ENCODE data around the gene TEX52. TPM values are rescaled to one million over a fixed set of nuclear protein-coding genes. Genes with fewer than 3 reads are reported as not detected.

Gene TEX52
- total RNA-seq, 1 experiment from 2014 or later, result not detected

- DNase-seq (ENCODE audit: low spot score), result peak; percentile 30
- no peak for TF ChIP-seq EZH2 (IDR thresholded peaks at IDR 0.05; ENCODE audit: borderline replicate concordance, low read depth, low read length, poor library complexity, severe bottlenecking)
- no peak for TF ChIP-seq CTCF (conservative IDR thresholded peaks at IDR 0.05; ENCODE audit: low read depth, low read length)
- intact Hi-C loops (cut with micrococcal nuclease; ENCODE audit: unreplicated experiment), result no loop called here
- Histone ChIP-seq H3K27ac (ENCODE audit: low read depth, low read length, poor library complexity, severe bottlenecking) (no peak overlapping the region), H3K9me3 (ENCODE audit: low read depth, low read length, poor library complexity, severe bottlenecking) (no peaks in the 10 kb centered on the region), H3K4me1 (ENCODE audit: insufficient read depth, low read length, poor library complexity, severe bottlenecking) (peaks cover 14% of the 10 kb centered on the region), H3K4me3 (ENCODE audit: low read depth, low read length, poor library complexity, severe bottlenecking) (no peak overlapping the region), H3K27me3 (replicated peaks; ENCODE audit: insufficient read depth, low read depth, low read length, poor library complexity) (no peaks in the 10 kb centered on the region), H3K36me3 (ENCODE audit: insufficient read depth, low read length, poor library complexity, severe bottlenecking) (peaks cover 12% of the 10 kb centered on the region)
- CTCF ChIA-PET, result interaction anchor here (1.0 kb wide), 1 partner anchor 149 kb away, joined by 5 read pairs; no protein-coding TSS in a partner anchor
- POLR2A ChIA-PET (ENCODE audit: low non-redundant PET), result no interaction called here
- no TSS peak for BruUV-seq (replicated peaks)
Measured at GRCh38 chr12:2893007-2893406, 36.2 kb upstream of the TEX52 start.

GRCh38 chr12:2892246-2892645, 35.4 kb upstream of the TEX52 start:
- Histone ChIP-seq H3K27me3 (replicated peaks; ENCODE audit: insufficient read depth, low read depth, low read length, poor library complexity) (no peaks in the 10 kb centered on the region), H3K9me3 (ENCODE audit: low read depth, low read length, poor library complexity, severe bottlenecking) (no peaks in the 10 kb centered on the region), H3K27ac (ENCODE audit: low read depth, low read length, poor library complexity, severe bottlenecking) (no peak overlapping the region), H3K4me1 (ENCODE audit: insufficient read depth, low read length, poor library complexity, severe bottlenecking) (peaks cover 14% of the 10 kb centered on the region), H3K4me3 (ENCODE audit: low read depth, low read length, poor library complexity, severe bottlenecking) (peak overlapping the region; percentile 81), H3K36me3 (ENCODE audit: insufficient read depth, low read length, poor library complexity, severe bottlenecking) (peaks cover 18% of the 10 kb centered on the region)
- BruUV-seq (replicated peaks), result no TSS peak
- no peak for DNase-seq (ENCODE audit: low spot score)
- intact Hi-C loops (cut with micrococcal nuclease; ENCODE audit: unreplicated experiment), result no loop called here
- ChIA-PET POLR2A (ENCODE audit: low non-redundant PET) (no interaction called here), CTCF (interaction anchor here (0.6 to 1.0 kb wide), 2 partner anchors 52 to 149 kb away, joined by 3 to 5 read pairs; no protein-coding TSS in a partner anchor)
- TF ChIP-seq CTCF (conservative IDR thresholded peaks at IDR 0.05; ENCODE audit: low read depth, low read length), result no peak
- TF ChIP-seq EZH2 (IDR thresholded peaks at IDR 0.05; ENCODE audit: borderline replicate concordance, low read depth, low read length, poor library complexity, severe bottlenecking), result no peak

- Histone ChIP-seq H3K27ac (ENCODE audit: low read depth, low read length, poor library complexity, severe bottlenecking) (peak overlapping the region; percentile 89), H3K9me3 (ENCODE audit: low read depth, low read length, poor library complexity, severe bottlenecking) (no peaks in the 10 kb centered on the region), H3K27me3 (replicated peaks; ENCODE audit: insufficient read depth, low read depth, low read length, poor library complexity) (no peaks in the 10 kb centered on the region), H3K36me3 (ENCODE audit: insufficient read depth, low read length, poor library complexity, severe bottlenecking) (peaks cover 26% of the 10 kb centered on the region), H3K4me3 (ENCODE audit: low read depth, low read length, poor library complexity, severe bottlenecking) (peak overlapping the region; percentile 81), H3K4me1 (ENCODE audit: insufficient read depth, low read length, poor library complexity, severe bottlenecking) (peaks cover 14% of the 10 kb centered on the region)
- intact Hi-C loops (cut with micrococcal nuclease; ENCODE audit: unreplicated experiment), result loop anchor here (2.0 kb wide), 1 partner anchor 19 kb away; no protein-coding TSS in a partner anchor
- ChIA-PET POLR2A (ENCODE audit: low non-redundant PET) (no interaction called here), CTCF (interaction anchor here (0.6 to 1.8 kb wide), 4 partner anchors 14 to 181 kb away, joined by 3 to 6 read pairs (median 4); partner anchors contain the start of genes FOXM1 and RHNO1)
- TSS peak; percentile 39 for BruUV-seq (replicated peaks)
- no peak for TF ChIP-seq CTCF (conservative IDR thresholded peaks at IDR 0.05; ENCODE audit: low read depth, low read length)
- no peak for TF ChIP-seq EZH2 (IDR thresholded peaks at IDR 0.05; ENCODE audit: borderline replicate concordance, low read depth, low read length, poor library complexity, severe bottlenecking)
- peak; percentile 78 for DNase-seq (ENCODE audit: low spot score)
Measured at GRCh38 chr12:2891240-2892053, 34.6 kb upstream of the TEX52 start.
